Measurements from ENCODE around the gene FAM210B.

Gene FAM210B

DNA sequence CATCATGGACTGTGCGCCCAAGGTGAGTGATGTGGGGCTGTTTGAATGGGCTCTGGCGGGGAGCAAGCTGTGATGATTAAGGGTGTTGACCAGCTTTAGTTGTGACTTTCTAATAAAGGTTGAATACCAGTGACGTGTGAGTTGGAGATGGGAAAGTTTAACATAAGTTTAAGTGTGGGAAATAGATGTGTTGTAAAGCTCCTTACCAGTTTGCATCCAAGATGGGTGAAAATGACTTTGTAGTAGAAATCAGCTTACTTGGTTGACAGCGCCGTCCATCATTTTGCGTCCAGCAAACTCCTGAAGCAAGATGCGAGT is 53.7 kb downstream of the FAM210B start:
- H3K4me3 ChIP-seq (ENCODE audit: control insufficient read depth, low read depth, low read length) = no peak overlapping the region
- DNase-seq (ENCODE audit: low read depth) = no peak
- TF ChIP-seq, protein P1, sequence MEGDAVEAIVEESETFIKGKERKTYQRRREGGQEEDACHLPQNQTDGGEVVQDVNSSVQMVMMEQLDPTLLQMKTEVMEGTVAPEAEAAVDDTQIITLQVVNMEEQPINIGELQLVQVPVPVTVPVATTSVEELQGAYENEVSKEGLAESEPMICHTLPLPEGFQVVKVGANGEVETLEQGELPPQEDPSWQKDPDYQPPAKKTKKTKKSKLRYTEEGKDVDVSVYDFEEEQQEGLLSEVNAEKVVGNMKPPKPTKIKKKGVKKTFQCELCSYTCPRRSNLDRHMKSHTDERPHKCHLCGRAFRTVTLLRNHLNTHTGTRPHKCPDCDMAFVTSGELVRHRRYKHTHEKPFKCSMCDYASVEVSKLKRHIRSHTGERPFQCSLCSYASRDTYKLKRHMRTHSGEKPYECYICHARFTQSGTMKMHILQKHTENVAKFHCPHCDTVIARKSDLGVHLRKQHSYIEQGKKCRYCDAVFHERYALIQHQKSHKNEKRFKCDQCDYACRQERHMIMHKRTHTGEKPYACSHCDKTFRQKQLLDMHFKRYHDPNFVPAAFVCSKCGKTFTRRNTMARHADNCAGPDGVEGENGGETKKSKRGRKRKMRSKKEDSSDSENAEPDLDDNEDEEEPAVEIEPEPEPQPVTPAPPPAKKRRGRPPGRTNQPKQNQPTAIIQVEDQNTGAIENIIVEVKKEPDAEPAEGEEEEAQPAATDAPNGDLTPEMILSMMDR (conservative IDR thresholded peaks at IDR 0.05; ENCODE audit: control insufficient read depth, insufficient read depth, low read depth, low read length) = no peak

DNA sequence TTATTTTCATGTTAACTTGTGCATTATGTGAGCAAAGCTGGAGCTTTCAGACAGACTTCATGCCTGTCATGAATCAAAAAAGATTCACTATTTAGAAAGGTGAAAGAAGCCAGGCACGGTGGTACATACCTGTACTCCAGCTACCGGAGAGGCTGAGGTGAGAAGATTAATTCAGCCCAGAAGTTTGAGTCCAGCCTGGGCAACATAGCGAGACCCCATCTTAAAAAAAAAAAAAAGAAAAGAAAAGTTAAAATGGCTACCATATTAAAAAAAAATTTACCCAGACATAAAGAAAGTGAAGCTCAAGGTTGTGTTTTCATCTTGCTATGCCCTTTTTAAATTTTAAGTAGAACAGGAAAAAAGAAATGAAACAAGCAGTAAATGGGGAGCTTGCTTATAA is 54.2 kb downstream of the FAM210B start:
- no peak for DNase-seq (ENCODE audit: low read depth)
- TF ChIP-seq, protein P1 (conservative IDR thresholded peaks at IDR 0.05; ENCODE audit: control insufficient read depth, insufficient read depth, low read depth, low read length) = no peak
- H3K4me3 ChIP-seq (ENCODE audit: control insufficient read depth, low read depth, low read length) = no peak overlapping the region

DNA sequence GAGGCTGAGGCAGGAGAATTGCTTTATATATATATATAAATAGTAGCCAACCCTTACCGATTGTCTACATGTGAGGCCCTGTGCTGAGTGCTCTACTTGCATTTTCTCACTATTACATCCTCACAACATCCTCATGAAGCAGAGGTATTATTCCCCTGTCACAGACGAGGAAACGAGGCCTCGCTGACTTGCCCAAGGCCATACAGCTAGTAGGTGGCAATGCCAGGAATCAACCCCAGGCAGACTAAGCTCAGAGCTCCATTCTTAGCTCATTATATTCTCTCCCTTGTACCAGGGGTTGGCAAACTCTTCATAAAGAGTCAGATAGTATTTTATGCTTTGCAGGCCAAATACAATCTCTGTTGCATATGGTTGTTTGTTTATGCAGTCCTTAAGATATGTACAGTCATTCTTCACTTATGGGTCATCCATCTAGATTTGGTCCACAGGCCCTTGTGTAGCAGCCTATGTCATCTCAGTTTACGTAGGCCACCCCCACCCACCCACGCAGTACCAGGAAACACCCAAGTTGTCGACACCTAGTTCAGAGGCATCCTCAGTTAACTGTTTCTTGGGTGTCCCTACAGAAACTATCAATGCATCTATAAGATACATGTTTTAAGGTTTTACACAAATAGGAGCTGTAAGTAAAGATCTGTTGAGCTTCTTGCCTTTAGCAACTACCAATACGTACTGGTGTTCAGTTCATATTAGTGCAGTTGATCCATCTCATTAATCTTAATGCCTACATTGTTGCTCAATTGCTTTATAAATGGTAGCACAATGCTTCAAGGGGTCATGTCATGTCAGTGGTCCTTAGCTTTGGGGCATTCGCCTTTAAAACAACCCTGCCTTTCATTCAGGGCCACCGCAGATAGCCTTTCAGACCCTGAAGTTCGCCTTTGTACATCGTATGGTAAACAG is 56.3 kb downstream of the FAM210B start:
- TF ChIP-seq, protein P1 (conservative IDR thresholded peaks at IDR 0.05; ENCODE audit: control insufficient read depth, insufficient read depth, low read depth, low read length) = no peak
- DNase-seq (ENCODE audit: low read depth) = peak; percentile 90
- H3K4me3 ChIP-seq (ENCODE audit: control insufficient read depth, low read depth, low read length) = no peak overlapping the region

DNA sequence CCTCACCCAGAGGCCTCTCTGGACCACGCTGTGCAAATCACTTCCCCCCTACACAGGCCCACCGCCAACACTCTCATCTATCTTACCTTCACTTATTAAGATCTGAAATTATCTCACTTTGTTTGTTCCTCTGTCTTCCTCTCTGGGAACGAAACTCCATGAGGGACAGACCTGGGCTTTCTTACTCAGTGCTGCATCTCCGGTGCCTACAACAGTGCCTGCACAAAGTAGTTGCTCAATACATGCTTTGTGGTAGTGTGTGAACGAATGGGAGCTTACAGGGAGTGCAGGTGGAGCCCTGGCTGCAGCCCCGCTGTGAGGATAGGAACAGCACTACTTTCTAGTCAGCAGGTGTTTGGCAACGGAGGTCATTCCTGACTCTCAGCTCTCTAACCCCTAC is 58.6 kb downstream of the FAM210B start:
- TF ChIP-seq, protein P1 (conservative IDR thresholded peaks at IDR 0.05; ENCODE audit: control insufficient read depth, insufficient read depth, low read depth, low read length) = no peak
- no peak overlapping the region for H3K4me3 ChIP-seq (ENCODE audit: control insufficient read depth, low read depth, low read length)
- no peak for DNase-seq (ENCODE audit: low read depth)

DNA sequence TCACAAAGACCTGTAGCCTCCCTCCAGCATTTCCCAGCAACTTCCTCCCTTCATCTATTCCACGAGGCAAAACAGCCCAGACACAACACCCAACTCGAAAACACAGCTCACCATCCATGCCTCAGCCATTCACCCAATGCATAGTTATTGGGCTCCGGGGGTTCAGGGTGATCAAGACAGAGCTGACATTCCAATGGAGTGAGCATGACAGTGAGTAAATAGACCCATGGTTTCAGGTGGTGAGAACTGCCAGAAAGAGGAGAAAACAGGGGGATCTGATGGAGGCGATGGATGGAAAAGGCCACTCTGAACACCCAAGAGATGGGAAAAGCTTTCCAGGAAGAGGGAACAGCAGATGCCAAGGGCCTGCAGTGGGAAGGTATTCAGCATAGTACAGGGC is 59.1 kb downstream of the FAM210B start:
- H3K4me3 ChIP-seq (ENCODE audit: control insufficient read depth, low read depth, low read length) = no peak overlapping the region
- DNase-seq (ENCODE audit: low read depth) = peak; percentile 38
- TF ChIP-seq, protein P1 (conservative IDR thresholded peaks at IDR 0.05; ENCODE audit: control insufficient read depth, insufficient read depth, low read depth, low read length) = no peak
